ENCODE results near the gene AMY1C.
"Not testable (repeated sequence)": the region's sequence is repeated elsewhere in the genome, so short reads cannot be mapped to it uniquely, and the experiment has no call there.

Gene AMY1C

DNA sequence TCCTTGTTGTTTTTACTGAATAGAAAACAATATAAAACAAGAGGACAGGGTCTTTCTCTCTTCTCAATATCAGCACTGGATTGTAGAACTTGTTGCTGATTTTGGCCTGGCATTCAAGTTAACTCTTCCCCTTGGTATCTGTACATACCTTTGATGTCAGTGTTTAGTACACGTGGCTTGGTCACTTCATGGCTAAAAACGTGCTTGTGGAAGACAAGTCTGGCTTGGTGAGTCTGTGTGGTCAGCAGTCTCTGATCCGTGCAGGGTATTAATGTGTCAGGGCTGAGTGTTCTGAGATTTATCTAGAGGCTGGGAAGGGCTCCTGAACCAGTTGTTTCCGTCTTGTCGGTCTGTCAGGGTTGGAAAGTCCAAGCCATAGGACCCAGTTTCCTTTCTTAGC, at the start of gene AMY1C:
TSS of gene AMY1C (plus strand) at position 301 of the 400 bp plus-strand sequence. CDS start 572 bp downstream, outside the sequence.
- not testable (repeated sequence) for DNase-seq (ENCODE audit: low read depth)

DNA sequence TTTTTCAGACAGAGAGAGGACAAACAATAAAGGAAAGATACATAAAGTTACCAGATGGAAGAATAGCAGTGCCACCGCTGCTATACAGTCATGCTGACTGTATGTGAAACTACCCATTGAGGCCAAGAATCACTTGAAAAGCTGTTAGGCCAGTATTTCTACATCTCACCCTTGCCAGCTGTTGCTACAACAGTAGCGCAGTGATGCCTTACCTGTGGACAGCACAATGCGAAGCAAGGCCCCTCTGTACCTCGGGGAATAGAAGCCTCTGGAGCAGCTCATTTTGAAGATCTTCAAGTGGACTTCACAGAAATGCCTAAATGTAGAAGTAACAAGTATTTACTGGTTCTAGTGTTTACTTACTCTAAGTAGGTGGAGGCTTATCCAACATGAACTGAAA, 49.0 kb upstream of the AMY1C start:
- DNase-seq (ENCODE audit: low read depth) = not testable (repeated sequence)

GRCh38 chr1:103701256-103701655, 48.4 kb upstream of the AMY1C start:
- DNase-seq (ENCODE audit: low read depth) = not testable (repeated sequence)

- not testable (repeated sequence) for DNase-seq (ENCODE audit: low read depth)
Measured at GRCh38 chr1:103707670-103708069, 42.0 kb upstream of the AMY1C start.

GRCh38 chr1:103710381-103710780, 39.3 kb upstream of the AMY1C start:
- not testable (repeated sequence) for DNase-seq (ENCODE audit: low read depth)

- DNase-seq (ENCODE audit: low read depth) = not testable (repeated sequence)
Measured at GRCh38 chr1:103717404-103717803, 32.3 kb upstream of the AMY1C start.

- DNase-seq (ENCODE audit: low read depth) = not testable (repeated sequence)
Measured at GRCh38 chr1:103721473-103721872, 28.2 kb upstream of the AMY1C start.

DNA sequence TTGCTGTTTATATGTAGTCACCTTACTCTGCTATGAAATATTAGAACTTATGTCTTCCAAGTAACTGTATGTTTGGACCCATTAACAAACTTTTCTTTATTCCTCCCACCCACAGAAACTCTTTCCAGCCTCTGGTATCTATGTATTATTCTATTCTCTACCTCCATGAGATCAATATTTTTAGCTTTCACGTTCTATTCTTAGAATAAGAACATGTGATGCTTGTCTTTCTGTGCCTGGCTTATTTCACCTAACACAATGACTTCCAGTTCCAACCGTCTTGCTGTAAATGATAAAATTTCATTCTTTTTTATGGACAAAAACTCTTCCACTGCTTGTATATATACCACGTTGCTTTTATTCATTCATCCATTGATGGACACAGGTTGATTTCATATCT, 14.4 kb upstream of the AMY1C start:
- not testable (repeated sequence) for DNase-seq (ENCODE audit: low read depth)

- not testable (repeated sequence) for DNase-seq (ENCODE audit: low read depth)
Measured at GRCh38 chr1:103738031-103738430, 11.7 kb upstream of the AMY1C start.

DNA sequence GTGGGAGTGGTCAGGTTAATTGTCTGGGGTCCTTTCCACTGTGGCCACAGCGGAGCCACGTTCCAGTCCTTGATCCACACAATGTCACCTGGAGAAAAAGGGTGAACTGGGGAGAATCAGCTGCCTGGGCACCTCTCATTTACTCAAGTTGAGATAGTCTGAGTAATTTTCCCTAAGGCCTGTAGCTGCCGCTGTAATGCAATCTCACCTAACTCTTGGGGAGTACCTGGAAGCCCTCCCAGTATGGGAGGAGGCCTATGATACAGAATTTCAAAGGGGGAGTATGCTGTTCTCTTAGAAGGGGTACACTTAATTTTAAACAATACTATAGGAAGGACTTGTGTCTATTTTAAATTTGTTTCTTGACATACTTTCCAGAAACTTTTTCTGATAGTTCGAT, 5.2 kb upstream of the AMY1C start:
- DNase-seq (ENCODE audit: low read depth) = not testable (repeated sequence)

- not testable (repeated sequence) for DNase-seq (ENCODE audit: low read depth)
Measured at GRCh38 chr1:103745040-103745439, 4.7 kb upstream of the AMY1C start.

GRCh38 chr1:103748273-103748672, 1.4 kb upstream of the AMY1C start:
- DNase-seq (ENCODE audit: low read depth) = not testable (repeated sequence)

DNA sequence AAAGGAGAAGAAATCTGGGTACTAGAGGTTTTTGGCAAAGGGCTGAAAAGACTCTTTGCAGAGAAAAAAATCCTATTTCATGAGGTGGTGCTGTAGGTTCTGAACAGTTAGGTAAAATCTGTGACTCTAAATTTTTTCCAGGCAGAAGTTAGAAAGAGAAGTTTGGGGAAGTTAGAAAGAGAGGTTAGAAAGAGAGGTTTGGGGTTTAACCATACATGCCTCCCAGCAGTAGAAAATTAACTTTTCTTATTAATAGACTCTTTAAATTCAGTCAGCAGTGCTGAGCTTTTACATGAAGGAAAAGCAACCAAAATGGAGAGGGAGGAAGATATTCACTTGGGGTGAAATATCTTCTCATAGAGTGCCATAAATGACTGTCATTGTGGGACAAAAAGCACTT, 12.2 kb downstream of the AMY1C start:
- DNase-seq (ENCODE audit: low read depth) = no peak

DNA sequence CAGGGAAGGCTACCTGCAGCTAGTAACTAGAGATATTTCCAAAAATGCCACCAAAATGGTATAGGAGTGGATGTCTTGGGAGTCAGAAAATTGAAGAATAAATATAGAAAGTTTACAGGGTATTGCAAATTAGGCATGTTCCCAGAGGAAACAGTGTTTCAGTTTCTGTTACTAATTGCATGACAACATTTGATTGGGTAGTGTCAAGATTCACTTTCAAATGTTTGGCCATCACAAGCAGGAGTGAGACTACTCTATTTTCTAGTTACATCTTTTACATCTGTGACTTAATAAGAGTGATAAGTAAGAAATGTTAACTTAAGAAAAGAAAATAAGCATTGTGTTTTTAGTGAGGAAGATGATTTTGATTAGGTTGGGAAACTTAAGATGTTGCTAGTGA, 30.2 kb downstream of the AMY1C start:
- no peak for DNase-seq (ENCODE audit: low read depth)

GRCh38 chr1:103783944-103784377, 34.3 kb downstream of the AMY1C start:
- no peak for DNase-seq (ENCODE audit: low read depth)

- peak; percentile 2 for DNase-seq (ENCODE audit: low read depth)
Measured at GRCh38 chr1:103788377-103788776, 38.7 kb downstream of the AMY1C start.

GRCh38 chr1:103790172-103790571, 40.5 kb downstream of the AMY1C start:
- no peak for DNase-seq (ENCODE audit: low read depth)
